Measurements from ENCODE around the gene NOTCH4. TPM values are rescaled to one million over a fixed set of nuclear protein-coding genes. Genes with fewer than 3 reads are reported as not detected.

The NOTCH4 gene
- total and polyA plus RNA-seq, 9 of the 15 experiments (the other 6 are each of a cell fraction or from before 2014, with no cell fraction given): 0.24 to 4.3 (median 1.7) TPM

DNA sequence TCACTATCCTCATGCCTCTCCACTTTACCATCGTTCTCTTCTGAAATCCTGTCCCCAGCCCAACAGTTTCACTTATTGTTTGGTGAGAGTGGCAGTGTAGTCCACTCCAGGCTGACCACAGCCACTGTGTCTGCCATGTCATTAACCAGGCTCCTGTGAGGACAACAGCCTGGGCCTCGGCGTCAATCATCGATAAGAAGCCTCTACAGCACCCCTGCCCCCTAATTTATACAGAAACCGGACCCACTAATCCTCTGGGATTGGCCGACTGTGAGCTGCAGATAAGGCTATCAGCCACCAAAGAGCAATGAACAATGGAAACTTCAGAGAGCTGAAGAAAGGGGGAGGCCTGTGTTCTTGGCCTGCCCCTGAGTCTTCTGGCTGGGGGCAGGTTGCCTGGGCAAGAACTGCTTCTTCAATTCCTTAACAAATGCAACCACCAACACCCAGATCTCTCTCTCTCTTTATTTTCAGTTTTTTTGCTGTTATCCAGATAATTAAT, 56.1 kb downstream of the NOTCH4 start (continued):
- TF ChIP-seq, protein P1, sequence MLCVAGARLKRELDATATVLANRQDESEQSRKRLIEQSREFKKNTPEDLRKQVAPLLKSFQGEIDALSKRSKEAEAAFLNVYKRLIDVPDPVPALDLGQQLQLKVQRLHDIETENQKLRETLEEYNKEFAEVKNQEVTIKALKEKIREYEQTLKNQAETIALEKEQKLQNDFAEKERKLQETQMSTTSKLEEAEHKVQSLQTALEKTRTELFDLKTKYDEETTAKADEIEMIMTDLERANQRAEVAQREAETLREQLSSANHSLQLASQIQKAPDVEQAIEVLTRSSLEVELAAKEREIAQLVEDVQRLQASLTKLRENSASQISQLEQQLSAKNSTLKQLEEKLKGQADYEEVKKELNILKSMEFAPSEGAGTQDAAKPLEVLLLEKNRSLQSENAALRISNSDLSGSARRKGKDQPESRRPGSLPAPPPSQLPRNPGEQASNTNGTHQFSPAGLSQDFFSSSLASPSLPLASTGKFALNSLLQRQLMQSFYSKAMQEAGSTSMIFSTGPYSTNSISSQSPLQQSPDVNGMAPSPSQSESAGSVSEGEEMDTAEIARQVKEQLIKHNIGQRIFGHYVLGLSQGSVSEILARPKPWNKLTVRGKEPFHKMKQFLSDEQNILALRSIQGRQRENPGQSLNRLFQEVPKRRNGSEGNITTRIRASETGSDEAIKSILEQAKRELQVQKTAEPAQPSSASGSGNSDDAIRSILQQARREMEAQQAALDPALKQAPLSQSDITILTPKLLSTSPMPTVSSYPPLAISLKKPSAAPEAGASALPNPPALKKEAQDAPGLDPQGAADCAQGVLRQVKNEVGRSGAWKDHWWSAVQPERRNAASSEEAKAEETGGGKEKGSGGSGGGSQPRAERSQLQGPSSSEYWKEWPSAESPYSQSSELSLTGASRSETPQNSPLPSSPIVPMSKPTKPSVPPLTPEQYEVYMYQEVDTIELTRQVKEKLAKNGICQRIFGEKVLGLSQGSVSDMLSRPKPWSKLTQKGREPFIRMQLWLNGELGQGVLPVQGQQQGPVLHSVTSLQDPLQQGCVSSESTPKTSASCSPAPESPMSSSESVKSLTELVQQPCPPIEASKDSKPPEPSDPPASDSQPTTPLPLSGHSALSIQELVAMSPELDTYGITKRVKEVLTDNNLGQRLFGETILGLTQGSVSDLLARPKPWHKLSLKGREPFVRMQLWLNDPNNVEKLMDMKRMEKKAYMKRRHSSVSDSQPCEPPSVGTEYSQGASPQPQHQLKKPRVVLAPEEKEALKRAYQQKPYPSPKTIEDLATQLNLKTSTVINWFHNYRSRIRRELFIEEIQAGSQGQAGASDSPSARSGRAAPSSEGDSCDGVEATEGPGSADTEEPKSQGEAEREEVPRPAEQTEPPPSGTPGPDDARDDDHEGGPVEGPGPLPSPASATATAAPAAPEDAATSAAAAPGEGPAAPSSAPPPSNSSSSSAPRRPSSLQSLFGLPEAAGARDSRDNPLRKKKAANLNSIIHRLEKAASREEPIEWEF (CRISPR knock-in tag; IDR thresholded peaks at IDR 0.05): peak; percentile 86; the same call in 1 of the 2 replicates
- TF ChIP-seq, protein P2, sequence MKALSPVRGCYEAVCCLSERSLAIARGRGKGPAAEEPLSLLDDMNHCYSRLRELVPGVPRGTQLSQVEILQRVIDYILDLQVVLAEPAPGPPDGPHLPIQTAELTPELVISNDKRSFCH (CRISPR knock-in tag; IDR thresholded peaks at IDR 0.05): no peak
- TF ChIP-seq, protein P2 (tag; IDR thresholded peaks at IDR 0.05): no peak; the same call in none of the 2 replicates
- TF ChIP-seq, protein P3, sequence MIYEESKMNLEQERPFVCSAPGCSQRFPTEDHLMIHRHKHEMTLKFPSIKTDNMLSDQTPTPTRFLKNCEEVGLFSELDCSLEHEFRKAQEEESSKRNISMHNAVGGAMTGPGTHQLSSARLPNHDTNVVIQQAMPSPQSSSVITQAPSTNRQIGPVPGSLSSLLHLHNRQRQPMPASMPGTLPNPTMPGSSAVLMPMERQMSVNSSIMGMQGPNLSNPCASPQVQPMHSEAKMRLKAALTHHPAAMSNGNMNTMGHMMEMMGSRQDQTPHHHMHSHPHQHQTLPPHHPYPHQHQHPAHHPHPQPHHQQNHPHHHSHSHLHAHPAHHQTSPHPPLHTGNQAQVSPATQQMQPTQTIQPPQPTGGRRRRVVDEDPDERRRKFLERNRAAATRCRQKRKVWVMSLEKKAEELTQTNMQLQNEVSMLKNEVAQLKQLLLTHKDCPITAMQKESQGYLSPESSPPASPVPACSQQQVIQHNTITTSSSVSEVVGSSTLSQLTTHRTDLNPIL (CRISPR knock-in tag; IDR thresholded peaks at IDR 0.05): no peak
- TF ChIP-seq SNRNP70 (optimal IDR thresholded peaks at IDR 0.05; ENCODE audit: low read depth, low read length): no peak
- TF ChIP-seq CBX3 (IDR thresholded peaks at IDR 0.05; ENCODE audit: borderline replicate concordance in 1 of 2, low read length in 2 of 2): peak in 1 of 2 experiments; percentile 68; a peak in 1 of 3 replicates
- TF ChIP-seq, protein P4, sequence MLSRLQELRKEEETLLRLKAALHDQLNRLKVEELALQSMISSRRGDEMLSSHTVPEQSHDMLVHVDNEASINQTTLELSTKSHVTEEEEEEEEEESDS (CRISPR knock-in tag; IDR thresholded peaks at IDR 0.05): no peak
- no peak for TF ChIP-seq ELF1 (tag; IDR thresholded peaks at IDR 0.05)
- no peak; the same call in 1 of the 2 replicates for TF ChIP-seq ETV1 (tag; conservative IDR thresholded peaks at IDR 0.05; ENCODE audit: low read depth)
- TF ChIP-seq, protein P5, sequence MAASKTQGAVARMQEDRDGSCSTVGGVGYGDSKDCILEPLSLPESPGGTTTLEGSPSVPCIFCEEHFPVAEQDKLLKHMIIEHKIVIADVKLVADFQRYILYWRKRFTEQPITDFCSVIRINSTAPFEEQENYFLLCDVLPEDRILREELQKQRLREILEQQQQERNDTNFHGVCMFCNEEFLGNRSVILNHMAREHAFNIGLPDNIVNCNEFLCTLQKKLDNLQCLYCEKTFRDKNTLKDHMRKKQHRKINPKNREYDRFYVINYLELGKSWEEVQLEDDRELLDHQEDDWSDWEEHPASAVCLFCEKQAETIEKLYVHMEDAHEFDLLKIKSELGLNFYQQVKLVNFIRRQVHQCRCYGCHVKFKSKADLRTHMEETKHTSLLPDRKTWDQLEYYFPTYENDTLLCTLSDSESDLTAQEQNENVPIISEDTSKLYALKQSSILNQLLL (CRISPR knock-in tag; IDR thresholded peaks at IDR 0.05; ENCODE audit: borderline replicate concordance): no peak
- no peak; the same call in 1 of the 2 replicates for TF ChIP-seq HCFC1 (IDR thresholded peaks at IDR 0.05; ENCODE audit: low read depth, low read length)
- TF ChIP-seq SUPT5H (IDR thresholded peaks at IDR 0.05): peak; percentile 64
- TF ChIP-seq, protein P6, sequence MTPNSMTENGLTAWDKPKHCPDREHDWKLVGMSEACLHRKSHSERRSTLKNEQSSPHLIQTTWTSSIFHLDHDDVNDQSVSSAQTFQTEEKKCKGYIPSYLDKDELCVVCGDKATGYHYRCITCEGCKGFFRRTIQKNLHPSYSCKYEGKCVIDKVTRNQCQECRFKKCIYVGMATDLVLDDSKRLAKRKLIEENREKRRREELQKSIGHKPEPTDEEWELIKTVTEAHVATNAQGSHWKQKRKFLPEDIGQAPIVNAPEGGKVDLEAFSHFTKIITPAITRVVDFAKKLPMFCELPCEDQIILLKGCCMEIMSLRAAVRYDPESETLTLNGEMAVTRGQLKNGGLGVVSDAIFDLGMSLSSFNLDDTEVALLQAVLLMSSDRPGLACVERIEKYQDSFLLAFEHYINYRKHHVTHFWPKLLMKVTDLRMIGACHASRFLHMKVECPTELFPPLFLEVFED (CRISPR knock-in tag; conservative IDR thresholded peaks at IDR 0.05): peak; percentile 74; the same call in 1 of the 2 replicates

All from K562 (cell line).